ENCODE measurements around the gene ABHD8. TPM values are rescaled to one million over a fixed set of nuclear protein-coding genes. Genes with fewer than 3 reads are reported as not detected.

The ABHD8 gene, protein sequence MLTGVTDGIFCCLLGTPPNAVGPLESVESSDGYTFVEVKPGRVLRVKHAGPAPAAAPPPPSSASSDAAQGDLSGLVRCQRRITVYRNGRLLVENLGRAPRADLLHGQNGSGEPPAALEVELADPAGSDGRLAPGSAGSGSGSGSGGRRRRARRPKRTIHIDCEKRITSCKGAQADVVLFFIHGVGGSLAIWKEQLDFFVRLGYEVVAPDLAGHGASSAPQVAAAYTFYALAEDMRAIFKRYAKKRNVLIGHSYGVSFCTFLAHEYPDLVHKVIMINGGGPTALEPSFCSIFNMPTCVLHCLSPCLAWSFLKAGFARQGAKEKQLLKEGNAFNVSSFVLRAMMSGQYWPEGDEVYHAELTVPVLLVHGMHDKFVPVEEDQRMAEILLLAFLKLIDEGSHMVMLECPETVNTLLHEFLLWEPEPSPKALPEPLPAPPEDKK
- 12.9 TPM for total RNA-seq
- long read RNA-seq, transcript ABHD8-201 (5 exons, 2,090 nt): major isoform, 31 of 35 reads
- long read RNA-seq, partial matches to known transcripts: 3 of 35 reads
- long read RNA-seq, other reads (novel, unspliced or antisense): 1 of 35 reads

GRCh38 chr19:17303167-17303939 is at the start of gene ABHD8:
Gene ABHD8, minus strand, starts transcription at chr19:17303425. Its CDS starts 1,809 bp downstream, at chr19:17301616.
- DNase-seq (ENCODE audit: low spot score): peak; percentile 98

DNA sequence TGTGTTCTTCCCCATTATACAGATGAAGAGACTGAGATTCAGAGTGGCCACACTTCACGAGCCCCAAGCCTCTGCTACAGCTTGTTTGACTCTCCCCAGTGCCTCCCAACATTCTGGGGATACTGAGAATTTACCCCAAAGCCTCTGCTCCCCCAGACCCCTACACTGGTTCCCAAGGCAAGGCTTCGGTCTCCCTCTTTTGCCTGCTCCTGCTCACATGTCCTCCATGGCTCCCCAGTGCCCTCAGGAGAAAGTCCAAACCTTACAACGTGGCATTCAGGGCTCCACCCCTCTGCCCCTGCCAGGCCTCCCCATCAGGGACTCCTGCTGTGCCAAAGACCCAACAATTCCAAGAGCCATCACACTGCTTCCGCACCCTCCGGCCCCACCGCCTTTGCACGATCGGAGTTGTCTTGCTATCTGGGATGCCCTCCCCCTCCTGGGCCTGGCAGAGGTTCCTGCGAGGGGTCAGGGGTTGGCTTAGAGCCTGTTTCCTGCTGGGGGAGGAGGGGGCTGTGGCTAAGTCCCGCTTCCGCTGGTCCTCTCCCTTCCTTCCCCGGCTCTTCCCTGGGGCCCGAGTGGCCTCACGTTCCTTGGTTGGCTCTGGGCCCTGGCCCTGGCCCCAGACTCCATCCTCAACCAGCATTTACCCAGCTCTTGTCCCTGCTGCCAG is 49.5 kb upstream of the ABHD8 start:
- DNase-seq (ENCODE audit: low spot score): no peak

DNA sequence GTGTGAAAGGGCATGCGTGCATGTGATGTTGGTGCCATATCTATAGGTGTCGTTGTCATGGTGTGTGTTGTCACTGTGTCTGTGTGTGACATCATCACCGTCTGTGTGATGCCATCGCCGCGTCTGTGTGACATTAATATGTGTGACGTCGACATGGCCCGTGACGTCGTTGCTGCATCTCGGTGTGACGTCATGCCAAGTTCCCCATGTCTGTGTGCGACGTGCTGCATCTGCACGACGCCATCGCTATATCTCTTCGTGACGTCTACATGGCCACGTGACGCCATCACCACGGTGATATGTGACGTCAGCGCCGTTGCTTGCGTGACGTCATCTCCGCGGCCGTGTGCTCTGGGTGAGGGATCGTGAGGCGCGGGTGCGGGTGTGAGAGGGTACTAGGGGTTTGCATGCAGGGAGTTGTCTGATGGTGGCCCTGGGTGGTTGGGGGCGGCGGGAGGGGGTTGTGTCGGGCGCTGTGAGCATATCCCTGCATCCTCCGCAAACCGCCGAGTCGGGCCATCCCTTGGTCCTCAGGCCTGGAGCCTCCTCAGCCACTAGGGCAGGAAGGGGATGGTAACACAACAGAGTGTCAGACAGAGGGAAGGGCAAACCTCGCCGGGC is 48.7 kb upstream of the ABHD8 start:
- DNase-seq (ENCODE audit: low spot score): no peak

DNA sequence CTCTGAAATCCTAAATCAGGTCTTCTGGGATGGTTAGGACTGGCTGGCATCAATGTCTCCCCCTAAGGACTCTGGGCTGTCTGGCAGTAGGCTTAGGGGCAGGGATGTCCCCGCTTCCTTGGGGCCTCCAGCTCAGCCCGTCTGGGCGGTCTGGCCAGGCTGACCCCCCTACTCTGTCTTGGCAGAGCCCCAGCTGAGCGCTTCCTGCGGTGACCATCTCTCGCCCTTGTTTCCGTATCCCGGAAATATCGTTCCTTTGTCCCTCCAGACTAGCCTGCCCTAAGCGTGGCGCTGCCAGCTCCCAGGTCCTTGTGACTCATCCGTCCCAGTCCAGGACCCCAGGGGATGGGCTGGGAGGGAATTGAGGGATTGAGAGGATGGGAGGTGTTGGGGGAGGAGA is 45.5 kb upstream of the ABHD8 start:
- DNase-seq (ENCODE audit: low spot score): no peak

GRCh38 chr19:17347877-17348276 is 44.7 kb upstream of the ABHD8 start:
- DNase-seq (ENCODE audit: low spot score): no peak

DNA sequence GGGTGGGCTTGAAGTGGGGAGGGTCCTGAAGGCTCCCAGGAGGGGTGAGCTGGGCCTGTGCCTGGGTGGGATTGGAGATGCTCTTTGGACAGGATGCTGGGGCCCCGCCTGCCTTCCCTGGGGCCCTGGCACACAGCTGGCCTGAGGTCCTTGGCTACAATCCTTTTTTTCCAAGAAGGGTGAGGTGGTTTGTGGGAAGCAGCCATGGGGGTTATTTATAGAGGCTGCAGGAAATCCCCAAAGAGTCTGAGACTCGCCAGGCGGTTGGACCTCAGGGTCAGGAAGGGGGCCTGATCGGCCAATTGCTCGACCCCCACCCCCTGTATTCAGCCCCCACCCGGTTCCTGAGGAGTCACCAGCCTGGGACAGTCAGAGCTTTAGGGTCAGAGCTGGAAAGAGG is 44.1 kb upstream of the ABHD8 start:
- no peak for DNase-seq (ENCODE audit: low spot score)

- DNase-seq (ENCODE audit: low spot score): peak; percentile 95
These were observed 43.0 kb upstream of the ABHD8 start for GRCh38 chr19:17346109-17346671.

DNA sequence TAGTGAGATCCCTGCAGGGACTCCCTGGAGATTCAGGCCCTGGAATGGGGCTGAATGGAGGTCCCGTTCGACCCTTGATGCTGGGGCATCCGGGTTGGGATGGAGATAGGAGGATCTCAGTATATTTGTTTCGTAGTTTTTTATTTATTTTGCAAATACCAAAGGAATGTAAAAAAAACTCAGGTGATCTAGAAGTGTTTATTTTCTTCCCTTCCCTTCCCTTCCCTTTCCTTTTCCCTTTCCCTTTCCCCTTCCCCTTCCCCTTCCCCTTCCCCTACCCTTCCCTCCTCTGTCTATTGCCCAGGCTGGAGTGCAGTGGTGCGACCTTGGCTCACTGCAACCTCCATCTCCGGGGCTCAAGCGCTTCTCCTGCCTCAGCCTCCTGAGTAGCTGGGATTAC is 38.6 kb upstream of the ABHD8 start:
- DNase-seq (ENCODE audit: low spot score): no peak

- DNase-seq (ENCODE audit: low spot score): no peak
These were observed 38.2 kb upstream of the ABHD8 start for GRCh38 chr19:17341386-17341785.

DNA sequence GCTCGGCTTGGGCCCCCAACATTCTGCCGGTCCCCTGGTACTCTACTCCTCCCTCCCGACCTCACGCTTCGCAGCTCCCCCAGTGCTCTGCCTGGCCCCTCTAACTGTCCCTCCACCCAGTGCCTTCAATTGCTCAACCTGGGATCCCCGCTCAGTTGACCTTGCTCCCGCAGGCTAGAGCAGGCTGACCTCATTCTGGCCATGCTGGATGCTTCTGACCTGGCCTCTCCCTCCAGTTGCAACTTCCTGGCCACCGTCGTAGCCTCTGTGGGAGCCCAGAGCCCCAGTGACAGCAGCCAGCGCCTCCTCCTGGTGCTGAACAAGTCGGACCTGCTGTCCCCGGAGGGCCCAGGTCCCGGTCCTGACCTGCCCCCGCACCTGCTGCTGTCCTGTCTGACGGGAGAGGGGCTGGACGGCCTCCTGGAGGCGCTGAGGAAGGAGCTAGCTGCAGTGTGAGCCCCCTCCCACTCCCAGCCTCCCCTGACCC is 37.7 kb upstream of the ABHD8 start:
- DNase-seq (ENCODE audit: low spot score): no peak

GRCh38 chr19:17340302-17340870 is 37.2 kb upstream of the ABHD8 start:
- no peak for DNase-seq (ENCODE audit: low spot score)

DNA sequence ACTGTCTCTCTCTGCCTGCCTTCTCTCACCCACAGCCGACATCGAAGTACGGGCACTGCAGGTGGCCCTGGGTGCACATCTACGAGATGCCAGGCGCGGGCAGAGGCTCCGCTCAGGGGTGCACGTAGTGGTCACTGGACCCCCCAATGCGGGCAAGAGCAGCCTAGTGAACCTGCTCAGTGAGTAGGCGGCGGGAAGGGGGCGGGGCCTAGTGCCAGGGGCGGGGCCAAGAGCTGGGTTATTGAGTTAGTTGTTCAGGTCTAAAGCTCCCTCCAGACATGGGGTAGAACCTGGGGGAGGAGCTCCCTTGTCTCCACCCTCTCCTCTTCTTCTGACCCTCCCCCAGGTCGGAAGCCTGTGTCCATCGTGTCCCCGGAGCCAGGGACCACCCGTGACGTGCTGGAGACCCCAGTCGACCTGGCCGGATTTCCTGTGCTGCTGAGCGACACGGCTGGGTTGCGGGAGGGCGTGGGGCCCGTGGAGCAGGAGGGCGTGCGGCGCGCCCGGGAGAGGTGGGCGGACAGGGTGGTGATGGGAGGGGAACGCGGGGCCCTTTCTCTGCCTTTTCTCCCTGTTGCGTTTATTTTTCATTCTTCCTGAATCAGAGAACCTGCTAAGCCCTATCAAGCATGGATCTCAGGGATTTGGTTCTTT is 36.0 kb upstream of the ABHD8 start:
- DNase-seq (ENCODE audit: low spot score): no peak

- DNase-seq (ENCODE audit: low spot score): no peak
These were observed 35.3 kb upstream of the ABHD8 start for GRCh38 chr19:17338433-17339078.

DNA sequence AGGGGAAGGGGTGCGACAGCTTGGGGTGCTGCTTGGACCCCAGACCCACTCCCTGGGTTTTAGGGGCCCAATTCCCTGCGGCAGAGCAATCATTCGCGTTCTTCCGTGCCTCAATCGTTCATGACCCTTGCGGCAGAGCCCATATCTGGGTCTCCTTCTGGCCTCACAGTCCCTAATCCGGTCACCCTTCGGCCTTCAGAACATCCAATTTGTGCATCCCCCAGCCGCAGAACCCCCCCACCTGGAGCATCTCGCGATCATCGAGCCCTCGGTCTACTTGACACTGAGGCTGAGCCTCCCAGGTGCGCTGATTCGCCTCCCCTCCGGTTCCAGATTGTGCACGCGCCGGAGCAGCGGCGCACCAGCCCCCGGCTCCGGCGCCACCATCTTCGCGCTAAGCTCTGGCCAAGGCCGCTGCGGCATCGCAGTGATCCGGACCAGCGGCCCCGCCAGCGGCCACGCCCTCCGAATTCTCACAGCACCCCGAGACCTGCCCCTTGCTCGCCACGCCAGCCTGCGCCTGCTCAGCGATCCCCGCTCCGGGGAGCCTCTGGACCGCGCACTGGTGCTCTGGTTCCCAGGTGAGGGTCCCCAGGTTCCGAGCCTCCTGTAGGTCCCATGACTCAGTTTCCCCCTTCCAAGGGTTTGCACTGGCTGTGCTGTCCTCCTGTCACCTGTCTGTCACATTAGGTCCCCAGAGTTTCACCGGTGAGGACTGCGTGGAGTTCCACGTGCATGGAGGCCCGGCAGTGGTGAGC is 34.6 kb upstream of the ABHD8 start:
- DNase-seq (ENCODE audit: low spot score): no peak

DNA sequence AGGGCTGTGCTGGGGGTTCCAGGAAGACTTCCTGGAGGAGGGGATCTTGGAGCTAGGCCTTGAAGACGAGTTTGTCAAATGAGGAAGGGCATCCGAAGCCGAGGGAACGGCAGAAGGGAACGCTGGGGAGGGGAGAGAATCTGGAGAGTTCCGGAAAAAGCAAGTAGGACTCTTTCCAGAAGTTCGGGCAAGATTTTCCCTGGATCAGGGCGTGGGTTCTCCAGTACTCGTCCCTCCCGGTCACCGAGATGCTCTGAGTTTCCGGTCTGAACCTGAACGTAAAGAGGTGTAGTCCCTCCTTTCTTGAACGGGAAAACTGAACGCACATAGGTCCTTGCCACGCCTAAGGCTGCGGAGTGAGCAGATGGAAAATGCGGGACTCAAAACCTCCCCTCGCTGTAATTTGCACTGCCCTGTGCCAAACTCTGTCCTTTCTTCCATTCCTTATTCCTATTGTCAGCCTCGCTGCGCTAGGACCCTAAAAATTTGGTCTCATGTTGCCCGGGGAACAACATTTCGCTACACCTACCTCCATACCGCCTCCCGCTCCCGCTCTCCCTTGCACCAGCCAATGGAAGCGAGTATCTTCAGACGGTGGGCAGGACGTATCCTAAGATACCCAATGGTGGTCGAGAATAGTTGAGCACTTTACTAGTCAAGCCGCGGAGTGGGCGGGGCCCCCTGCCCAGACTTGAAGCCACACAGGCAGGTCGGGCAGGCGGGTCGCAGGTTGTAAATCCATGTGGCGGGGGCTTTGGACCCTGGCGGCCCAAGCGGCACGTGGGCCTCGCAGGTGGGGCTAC is 33.8 kb upstream of the ABHD8 start, which contains the start of gene GTPBP3:
GTPBP3 (plus strand) TSS at position 682 of the 803 bp plus-strand sequence; CDS start at position 741, 59 bp downstream.
- DNase-seq (ENCODE audit: low spot score): peak; percentile 95

GRCh38 chr19:17335575-17335974 is 32.4 kb upstream of the ABHD8 start:
- no peak for DNase-seq (ENCODE audit: low spot score)

Measured in mesenteric fat pad (tissue), 1 donor.